Gastrocnemius medialis (tissue), 4 donors: ENCODE results near the gene YKT6. TPM values are rescaled to one million over a fixed set of nuclear protein-coding genes. Genes with fewer than 3 reads are reported as not detected.

Experiments
- ATAC-seq, 2 donors: fragments of 150-250 bp; one replicate each; pipeline ENCODE4 v1.9.1; 2016
- DNase-seq, 2 donors: peaks; one replicate each; pipeline ENCODE4 v3.0.0-alpha.2; 2019
- H3K27ac ChIP-seq, 4 donors: fragments of 200-600 bp; sonication (generic); 1 replicate in 1 of 4; 2 replicates in 3 of 4; pipeline ENCODE4 v1.5.1; 2016 to 2018; ENCODE audit warnings: mild to moderate bottlenecking in 2 of 4, moderate library complexity in 1 of 4
- H3K27me3 ChIP-seq, 3 donors: fragments of 200-600 bp; sonication (generic) in 2 of 3; 1 replicate in 1 of 3; 2 replicates in 2 of 3; pipeline versions ENCODE4 v1.5.1 to v1.6.0; 2016 to 2019; ENCODE audit warnings: mild to moderate bottlenecking in 1 of 3, moderate library complexity in 1 of 3
- H3K36me3 ChIP-seq, 2 donors: fragments of 200-600 bp; sonication (generic) in 1 of 2; one replicate each; pipeline ENCODE4 v1.5.1; 2017 to 2018
- H3K4me1 ChIP-seq, 2 donors: fragments of 200-600 bp; sonication (generic) in 1 of 2; one replicate each; pipeline ENCODE4 v1.5.1; 2016 to 2017; ENCODE audit warnings: mild to moderate bottlenecking in 2 of 2
- H3K4me3 ChIP-seq, 4 donors: fragments of 200-600 bp; sonication (generic) in 3 of 4; 1 replicate in 1 of 4; 2 replicates in 3 of 4; pipeline ENCODE4 v1.5.1; 2016 to 2019; ENCODE audit warnings: mild to moderate bottlenecking in 2 of 4
- H3K9me3 ChIP-seq, 3 donors: fragments of 200-600 bp; sonication (generic) in 2 of 3; 1 replicate in 1 of 3; 2 replicates in 2 of 3; pipeline ENCODE4 v1.5.1; 2016 to 2019
- POLR2A ChIP-seq, 2 donors: fragments of 450-650 bp; IDR thresholded peaks; one replicate each; pipeline ENCODE4 v1.6.1; 2017; ENCODE audit warnings: antibody characterized with exemption in 2 of 2, mild to moderate bottlenecking in 2 of 2, moderate library complexity in 2 of 2
- in situ Hi-C, 4 donors: fragments of 200-750 bp; cut with MboI; loops; one replicate each; pipeline versions ENCODE4 v1.15.0 to v1.8.0; 2017; ENCODE audit warnings: low sequenced_read_pairs in 4 of 4
- intact Hi-C: fragments of 100-400 bp; cut with DNase I; formaldehyde crosslinking; loops from one replicate; pipeline ENCODE4 v1.15.1; 2023; ENCODE audit warnings: low total_unique reads
- total RNA-seq, 4 donors: library from RNA; depleted of rRNA; stranded (reverse); fragments of >200 nt; gene quantifications; one replicate each; pipeline versions ENCODE4 v1.1.0 to v1.2.3, GENCODE V29; 2016
- TF ChIP-seq, protein P1 (sequence below), 5 experiments: fragments of 450-650 bp in 3 of 5; fragments of 200-600 bp in 2 of 5; sonication (generic) in 2 of 5; IDR thresholded peaks in 4 of 5; conservative IDR thresholded peaks in 1 of 5; 1 replicate in 4 of 5; 2 replicates in 1 of 5; pipeline ENCODE4 v1.5.1; 2016 to 2019; ENCODE audit warnings: antibody characterized with exemption in 5 of 5, mild to moderate bottlenecking in 3 of 5, moderate library complexity in 3 of 5

YKT6 gene
- total RNA-seq, 4 donors from 2014 or later: 37.9 to 79.5 (median 72.5) TPM

DNA sequence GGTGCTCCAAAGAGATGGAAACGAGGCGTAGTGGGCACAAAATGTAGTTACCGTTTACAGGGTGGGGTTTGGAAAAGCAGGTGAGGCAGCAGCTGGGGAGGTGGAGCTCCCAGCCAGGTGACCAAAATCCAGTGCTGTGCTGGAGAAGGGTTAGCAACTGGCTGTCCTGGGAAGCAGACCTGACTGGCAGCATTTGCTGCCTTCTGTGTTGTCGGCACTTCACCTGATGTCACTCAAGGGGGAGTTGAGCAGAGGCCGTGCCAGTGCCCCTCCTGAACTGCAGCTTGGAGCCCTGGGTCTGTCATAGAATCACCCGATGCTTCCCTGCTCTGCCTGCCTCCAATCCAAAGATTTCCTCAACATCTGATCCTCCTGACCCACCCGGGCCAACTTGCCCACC is 24.3 kb upstream of the YKT6 start:
- H3K36me3 ChIP-seq: no peaks in the 10 kb centered on the region
- no peaks in the 10 kb centered on the region for H3K4me1 ChIP-seq
- H3K27me3 ChIP-seq: no peaks in the 10 kb centered on the region
- no peak for DNase-seq
- in situ Hi-C loops: no loop called here
- ATAC-seq: no peak
- no peaks in the 10 kb centered on the region for H3K9me3 ChIP-seq
- intact Hi-C loops: no loop called here
- TF ChIP-seq, protein P1, sequence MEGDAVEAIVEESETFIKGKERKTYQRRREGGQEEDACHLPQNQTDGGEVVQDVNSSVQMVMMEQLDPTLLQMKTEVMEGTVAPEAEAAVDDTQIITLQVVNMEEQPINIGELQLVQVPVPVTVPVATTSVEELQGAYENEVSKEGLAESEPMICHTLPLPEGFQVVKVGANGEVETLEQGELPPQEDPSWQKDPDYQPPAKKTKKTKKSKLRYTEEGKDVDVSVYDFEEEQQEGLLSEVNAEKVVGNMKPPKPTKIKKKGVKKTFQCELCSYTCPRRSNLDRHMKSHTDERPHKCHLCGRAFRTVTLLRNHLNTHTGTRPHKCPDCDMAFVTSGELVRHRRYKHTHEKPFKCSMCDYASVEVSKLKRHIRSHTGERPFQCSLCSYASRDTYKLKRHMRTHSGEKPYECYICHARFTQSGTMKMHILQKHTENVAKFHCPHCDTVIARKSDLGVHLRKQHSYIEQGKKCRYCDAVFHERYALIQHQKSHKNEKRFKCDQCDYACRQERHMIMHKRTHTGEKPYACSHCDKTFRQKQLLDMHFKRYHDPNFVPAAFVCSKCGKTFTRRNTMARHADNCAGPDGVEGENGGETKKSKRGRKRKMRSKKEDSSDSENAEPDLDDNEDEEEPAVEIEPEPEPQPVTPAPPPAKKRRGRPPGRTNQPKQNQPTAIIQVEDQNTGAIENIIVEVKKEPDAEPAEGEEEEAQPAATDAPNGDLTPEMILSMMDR (IDR thresholded peaks at IDR 0.05 in 4 of 5, conservative IDR thresholded peaks at IDR 0.05 in 1 of 5): no peak
- TF ChIP-seq POLR2A (IDR thresholded peaks at IDR 0.05): no peak
- H3K27ac ChIP-seq: no peak overlapping the region
- H3K4me3 ChIP-seq: no peak overlapping the region

DNA sequence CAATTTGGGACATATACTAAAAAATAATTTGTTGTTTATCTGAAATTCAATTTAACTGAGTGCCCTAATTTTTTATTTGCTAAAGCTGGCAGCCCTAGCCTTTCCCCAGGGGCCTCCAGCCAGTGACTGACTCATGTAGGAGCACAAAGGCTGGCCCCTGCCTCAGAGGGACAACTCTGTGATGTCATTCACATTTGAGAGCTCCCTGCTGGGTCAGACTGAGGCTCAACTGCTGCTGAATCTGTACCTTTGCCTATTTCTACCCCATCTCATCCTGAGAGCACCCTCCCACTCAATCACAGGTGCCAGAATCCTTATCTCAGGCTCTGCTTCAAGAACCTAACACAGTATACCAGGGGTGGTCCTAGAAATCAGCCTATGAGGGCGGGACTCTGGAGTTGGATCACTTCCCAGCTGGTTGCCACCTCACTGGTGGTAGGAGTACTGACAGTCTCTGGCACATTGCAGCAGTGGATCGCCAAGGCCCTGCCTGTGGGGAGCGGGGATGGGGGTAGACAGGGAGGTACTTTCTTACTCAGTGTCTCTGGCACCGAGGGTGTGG is 23.1 kb upstream of the YKT6 start:
- TF ChIP-seq, protein P1 (IDR thresholded peaks at IDR 0.05 in 4 of 5, conservative IDR thresholded peaks at IDR 0.05 in 1 of 5): no peak
- Histone ChIP-seq H3K27ac (no peak overlapping the region), H3K36me3 (no peaks in the 10 kb centered on the region), H3K4me3 (no peak overlapping the region), H3K4me1 (no peaks in the 10 kb centered on the region), H3K9me3 (no peaks in the 10 kb centered on the region), H3K27me3 (no peaks in the 10 kb centered on the region)
- ATAC-seq: no peak
- intact Hi-C loops: no loop called here
- no peak for DNase-seq
- in situ Hi-C loops: no loop called here

DNA sequence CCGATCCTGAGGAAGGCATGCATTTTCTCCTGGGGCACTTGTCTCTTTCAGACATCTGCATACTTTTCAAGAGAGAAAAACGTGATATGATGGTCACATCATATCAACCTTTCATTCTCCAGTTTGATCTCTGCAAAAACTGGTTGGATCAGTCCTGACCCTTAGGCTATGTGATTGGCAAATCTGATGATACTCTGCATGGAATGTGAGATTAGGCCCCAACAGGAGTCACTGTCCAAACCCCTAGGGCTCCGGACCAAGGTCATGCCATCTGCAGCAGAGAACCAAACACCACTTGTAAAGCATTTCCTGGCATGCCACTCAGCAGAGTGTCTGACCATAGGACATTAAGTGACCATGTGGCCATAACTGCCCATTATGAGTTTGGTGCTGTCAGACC is 20.1 kb upstream of the YKT6 start:
- Histone ChIP-seq H3K27ac (no peak overlapping the region), H3K4me3 (no peak overlapping the region), H3K9me3 (no peaks in the 10 kb centered on the region), H3K4me1 (no peaks in the 10 kb centered on the region), H3K27me3 (no peaks in the 10 kb centered on the region), H3K36me3 (no peaks in the 10 kb centered on the region)
- in situ Hi-C loops (no loop called here), intact Hi-C loops (no loop called here)
- TF ChIP-seq, protein P1 (IDR thresholded peaks at IDR 0.05 in 4 of 5, conservative IDR thresholded peaks at IDR 0.05 in 1 of 5): no peak
- no peak for TF ChIP-seq POLR2A (IDR thresholded peaks at IDR 0.05)
- no peak for ATAC-seq
- DNase-seq: no peak

DNA sequence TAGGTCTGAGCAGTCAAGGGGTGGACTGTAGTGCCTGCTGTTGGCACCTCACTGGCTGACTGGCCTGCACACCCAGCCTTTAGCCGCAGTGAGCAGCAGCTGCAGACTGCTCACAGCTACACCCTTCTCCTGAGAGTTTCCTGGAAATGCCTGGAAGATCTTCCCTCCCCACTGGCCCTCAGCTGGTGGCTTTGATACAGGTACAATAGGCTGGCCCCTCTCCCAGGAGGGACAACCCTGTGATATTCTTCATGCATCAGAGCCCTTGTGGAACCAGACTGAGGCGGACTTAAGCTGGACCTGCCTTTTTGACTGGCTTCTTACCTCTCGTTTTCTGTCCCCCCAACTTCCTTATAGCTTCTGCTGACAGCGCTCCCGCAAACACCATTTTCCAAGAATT is 18.0 kb upstream of the YKT6 start:
- intact Hi-C loops (no loop called here), in situ Hi-C loops (no loop called here)
- Histone ChIP-seq H3K27me3 (no peaks in the 10 kb centered on the region), H3K9me3 (no peaks in the 10 kb centered on the region), H3K36me3 (no peaks in the 10 kb centered on the region), H3K4me3 (no peak overlapping the region), H3K4me1 (no peaks in the 10 kb centered on the region), H3K27ac (no peak overlapping the region)
- TF ChIP-seq, protein P1 (IDR thresholded peaks at IDR 0.05 in 4 of 5, conservative IDR thresholded peaks at IDR 0.05 in 1 of 5): no peak
- DNase-seq: no peak
- ATAC-seq: no peak

DNA sequence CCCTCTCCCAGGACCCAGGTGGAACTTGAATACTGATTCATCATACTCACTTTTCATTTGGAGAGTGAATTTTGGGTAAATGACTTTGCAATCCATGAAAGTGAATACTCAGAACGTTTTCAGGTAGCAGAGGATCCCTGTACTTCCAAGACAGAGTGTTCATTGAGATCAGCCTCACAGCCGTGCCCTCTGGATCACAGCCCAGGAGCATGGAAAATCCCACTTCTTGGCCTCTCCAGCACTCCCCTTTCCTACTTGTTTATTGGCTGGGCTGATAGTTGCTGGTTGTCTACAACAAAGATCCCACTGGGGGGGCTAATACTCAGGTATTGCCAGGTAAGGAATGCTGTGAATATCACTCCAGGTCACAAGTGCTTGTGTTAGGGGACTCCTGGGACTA is 17.4 kb upstream of the YKT6 start:
- Histone ChIP-seq H3K9me3 (no peaks in the 10 kb centered on the region), H3K27me3 (no peaks in the 10 kb centered on the region), H3K4me1 (no peaks in the 10 kb centered on the region), H3K27ac (no peak overlapping the region), H3K36me3 (no peaks in the 10 kb centered on the region), H3K4me3 (no peak overlapping the region)
- in situ Hi-C loops (no loop called here), intact Hi-C loops (no loop called here)
- no peak for TF ChIP-seq POLR2A (IDR thresholded peaks at IDR 0.05)
- TF ChIP-seq, protein P1 (IDR thresholded peaks at IDR 0.05 in 4 of 5, conservative IDR thresholded peaks at IDR 0.05 in 1 of 5): no peak
- DNase-seq: no peak
- no peak for ATAC-seq
